Right atrium auricular region (tissue), 2 donors: ENCODE data around the gene PAPSS2. TPM values are rescaled to one million over a fixed set of nuclear protein-coding genes. Genes with fewer than 3 reads are reported as not detected.

Experiments
- DNase-seq: peaks from one replicate; pipeline ENCODE4 v3.0.0-alpha.2; 2019; ENCODE audit warnings: low spot score
- H3K27ac ChIP-seq, 2 donors: fragments of 200-600 bp; sonication (generic); 1 replicate in 1 of 2; 2 replicates in 1 of 2; pipeline ENCODE4 v1.5.1; 2016 to 2019
- H3K27me3 ChIP-seq, 2 donors: fragments of 200-600 bp; sonication (generic); one replicate each; pipeline versions ENCODE4 v1.5.1 to v1.6.0; 2017 to 2019
- H3K36me3 ChIP-seq: fragments of 200-600 bp; sonication (generic); one replicate; pipeline ENCODE4 v1.5.1; 2016
- H3K4me1 ChIP-seq, 2 donors: fragments of 200-600 bp; sonication (generic); one replicate each; pipeline versions ENCODE4 v1.5.1 to v1.6.0; 2017 to 2019
- H3K4me3 ChIP-seq, 2 donors: fragments of 200-600 bp; sonication (generic); 1 replicate in 1 of 2; 2 replicates in 1 of 2; pipeline ENCODE4 v1.5.1; 2017 to 2019; ENCODE audit warnings: mild to moderate bottlenecking in 1 of 2, moderate library complexity in 1 of 2
- H3K9me3 ChIP-seq, 2 donors: fragments of 200-600 bp; sonication (generic); one replicate each; pipeline ENCODE4 v1.5.1; 2019
- CTCF ChIP-seq, 2 donors: fragments of 200-600 bp; sonication (generic); IDR thresholded peaks; one replicate each; pipeline ENCODE4 v1.5.1; 2019; ENCODE audit warnings: antibody characterized with exemption in 2 of 2
- total RNA-seq, 2 donors: library from RNA; depleted of rRNA; stranded (reverse); fragments of >200 nt; gene quantifications; one replicate each; pipeline ENCODE4 v1.1.0, GENCODE V29; 2016

The PAPSS2 gene
- total RNA-seq, 2 donors from 2014 or later: 13.4 to 26.6 TPM

- no peak for DNase-seq
- no peaks in the 10 kb centered on the region for H3K36me3 ChIP-seq
- H3K9me3 ChIP-seq: no peaks in the 10 kb centered on the region
- H3K27me3 ChIP-seq: no peaks in the 10 kb centered on the region
- TF ChIP-seq CTCF (IDR thresholded peaks at IDR 0.05): no peak
- no peak overlapping the region for H3K27ac ChIP-seq
- no peaks in the 10 kb centered on the region for H3K4me1 ChIP-seq
- no peak overlapping the region for H3K4me3 ChIP-seq
Observed at GRCh38 chr10:87626422-87626892, 33.2 kb upstream of the PAPSS2 start.

GRCh38 chr10:87630171-87630570, 29.5 kb upstream of the PAPSS2 start:
- H3K27me3 ChIP-seq: no peaks in the 10 kb centered on the region
- TF ChIP-seq CTCF (IDR thresholded peaks at IDR 0.05): no peak
- H3K36me3 ChIP-seq: no peaks in the 10 kb centered on the region
- H3K9me3 ChIP-seq: no peaks in the 10 kb centered on the region
- H3K4me3 ChIP-seq: no peak overlapping the region
- H3K27ac ChIP-seq: no peak overlapping the region
- no peak for DNase-seq
- no peaks in the 10 kb centered on the region for H3K4me1 ChIP-seq

GRCh38 chr10:87632454-87632853, 27.2 kb upstream of the PAPSS2 start:
- Histone ChIP-seq H3K36me3 (no peaks in the 10 kb centered on the region), H3K4me3 (no peak overlapping the region), H3K9me3 (no peaks in the 10 kb centered on the region), H3K27me3 (no peaks in the 10 kb centered on the region), H3K27ac (no peak overlapping the region), H3K4me1 (no peaks in the 10 kb centered on the region)
- no peak for DNase-seq
- no peak for TF ChIP-seq CTCF (IDR thresholded peaks at IDR 0.05)

GRCh38 chr10:87634311-87634710, 25.4 kb upstream of the PAPSS2 start:
- H3K27ac ChIP-seq: no peak overlapping the region
- no peaks in the 10 kb centered on the region for H3K27me3 ChIP-seq
- H3K36me3 ChIP-seq: no peaks in the 10 kb centered on the region
- no peaks in the 10 kb centered on the region for H3K9me3 ChIP-seq
- no peaks in the 10 kb centered on the region for H3K4me1 ChIP-seq
- DNase-seq: no peak
- no peak for TF ChIP-seq CTCF (IDR thresholded peaks at IDR 0.05)
- no peak overlapping the region for H3K4me3 ChIP-seq

- no peaks in the 10 kb centered on the region for H3K9me3 ChIP-seq
- no peak overlapping the region for H3K27ac ChIP-seq
- TF ChIP-seq CTCF (IDR thresholded peaks at IDR 0.05): no peak
- H3K4me1 ChIP-seq: no peaks in the 10 kb centered on the region
- H3K36me3 ChIP-seq: no peaks in the 10 kb centered on the region
- no peak for DNase-seq
- H3K27me3 ChIP-seq: no peaks in the 10 kb centered on the region
- H3K4me3 ChIP-seq: no peak overlapping the region
Observed at GRCh38 chr10:87635498-87636312, 24.0 kb upstream of the PAPSS2 start.
